HepG2 (cell line): ENCODE data around the gene MEA1. TPM values are rescaled to one million over a fixed set of nuclear protein-coding genes. Genes with fewer than 3 reads are reported as not detected.

ENCODE experiments used
- CEBPB ChIP-seq: IDR thresholded peaks from 2 replicates; pipeline ENCODE4 v1.6.1; 2011; ENCODE audit warnings: low read depth, low read length, improper control_type of control experiment, borderline replicate concordance
- FOXP1 ChIP-seq, 2 experiments: fragments of 450-650 bp in 1 of 2; IDR thresholded peaks; 2 replicates each; pipeline ENCODE4 v1.6.1; 2017 to 2018; ENCODE audit warnings: antibody characterized with exemption in 1 of 2
- GATAD2A ChIP-seq: IDR thresholded peaks from 2 replicates; pipeline ENCODE4 v1.6.1; 2016
- HDAC1 ChIP-seq: sonication (generic); formaldehyde crosslinking; IDR thresholded peaks from 2 replicates; pipeline ENCODE4 v1.5.1; 2020; ENCODE audit warnings: mild to moderate bottlenecking, missing genetic modification reagents
- HDAC2 ChIP-seq: sonication (generic); formaldehyde crosslinking; IDR thresholded peaks from 2 replicates; pipeline ENCODE4 v1.4.0; 2020; ENCODE audit warnings: missing genetic modification reagents
- HMG20B ChIP-seq: conservative IDR thresholded peaks from 2 replicates; pipeline ENCODE4 v1.6.1; 2016; ENCODE audit warnings: missing genetic modification reagents, missing compliant biosample characterization
- HNF4A ChIP-seq: sonication (generic); formaldehyde crosslinking; IDR thresholded peaks from 2 replicates; pipeline ENCODE4 v1.4.0; 2020; ENCODE audit warnings: missing genetic modification reagents
- HOXA3 ChIP-seq: sonication (generic); formaldehyde crosslinking; IDR thresholded peaks from 2 replicates; pipeline ENCODE4 v1.5.0; 2020; ENCODE audit warnings: missing genetic modification reagents
- KAT8 ChIP-seq: IDR thresholded peaks from 2 replicates; pipeline ENCODE4 v1.6.1; 2016; ENCODE audit warnings: missing genetic modification reagents, missing compliant biosample characterization
- MTA3 ChIP-seq: sonication (generic); formaldehyde crosslinking; IDR thresholded peaks from 2 replicates; pipeline ENCODE4 v1.4.0; 2020; ENCODE audit warnings: missing genetic modification reagents
- NCOR1 ChIP-seq: fragments of 200-600 bp; sonication (generic); IDR thresholded peaks from 2 replicates; pipeline ENCODE4 v1.7.0; 2017; ENCODE audit warnings: antibody characterized with exemption, low read length, borderline replicate concordance
- RARA ChIP-seq: IDR thresholded peaks from 2 replicates; pipeline ENCODE4 v1.6.1; 2016; ENCODE audit warnings: missing genetic modification reagents, missing compliant biosample characterization
- RFX5 ChIP-seq: IDR thresholded peaks from 2 replicates; pipeline ENCODE4 v1.6.1; 2011; ENCODE audit warnings: low read depth, low read length, improper control_type of control experiment
- SIX4 ChIP-seq: sonication (generic); formaldehyde crosslinking; IDR thresholded peaks from 2 replicates; pipeline ENCODE4 v1.4.0; 2020; ENCODE audit warnings: missing genetic modification reagents
- SOX5 ChIP-seq: IDR thresholded peaks from 2 replicates; pipeline ENCODE4 v1.6.1; 2016; ENCODE audit warnings: borderline replicate concordance
- ZMYM2 ChIP-seq: sonication (generic); formaldehyde crosslinking; IDR thresholded peaks from 2 replicates; pipeline ENCODE4 v1.8.0; 2022; ENCODE audit warnings: mild to moderate bottlenecking, missing genetic modification reagents
- ZMYM3 ChIP-seq: sonication (generic); formaldehyde crosslinking; IDR thresholded peaks from 2 replicates; pipeline ENCODE4 v1.5.1; 2020; ENCODE audit warnings: mild to moderate bottlenecking, missing genetic modification reagents
- ZMYM4 ChIP-seq: sonication (generic); formaldehyde crosslinking; IDR thresholded peaks from 2 replicates; pipeline ENCODE4 v1.8.1; 2023; ENCODE audit warnings: mild to moderate bottlenecking, missing genetic modification reagents
- ZNF430 ChIP-seq: sonication (generic); formaldehyde crosslinking; IDR thresholded peaks from 2 replicates; pipeline ENCODE4 v1.9.0; 2021; ENCODE audit warnings: mild to moderate bottlenecking, missing genetic modification reagents
- ZNF619 ChIP-seq: sonication (generic); formaldehyde crosslinking; IDR thresholded peaks from 2 replicates; pipeline ENCODE4 v1.4.0; 2020; ENCODE audit warnings: mild to moderate bottlenecking, missing genetic modification reagents
- ZNF644 ChIP-seq: IDR thresholded peaks from 2 replicates; pipeline ENCODE4 v1.6.1; 2016; ENCODE audit warnings: low read depth
- polyA plus RNA-seq, 8 experiments: library from polyadenylated mRNA; depleted of rRNA in 3 of 8; stranded (reverse) in 7 of 8; unstranded in 1 of 8; fragments of >200 nt; fragmentation: Illumina TruSeq in 4 of 8; extraction: Trizol in 4 of 8; gene quantifications; 2 replicates each; pipeline versions ENCODE4 v1.2.1 to v1.2.3, GENCODE V29; 2011 to 2016; ENCODE audit warnings: low read depth in 4 of 8, missing spikeins in 1 of 8, mixed read lengths in 1 of 8; ENCODE audit not compliant: insufficient read depth in 1 of 8
- total RNA-seq, 5 experiments: library from RNA; depleted of rRNA; stranded (reverse); fragments of >200 nt; fragmentation: Illumina TruSeq; extraction: Trizol; gene quantifications; 2 replicates each; pipeline ENCODE4 v1.2.3, GENCODE V29; 2016; ENCODE audit warnings: low read depth in 1 of 5
- TF ChIP-seq, protein P1 (sequence below): sonication (generic); formaldehyde crosslinking; IDR thresholded peaks from 2 replicates; pipeline ENCODE4 v1.5.0; 2020; ENCODE audit warnings: mild to moderate bottlenecking, missing genetic modification reagents, borderline replicate concordance
- TF ChIP-seq, protein P2 (sequence below): sonication (generic); formaldehyde crosslinking; IDR thresholded peaks from 2 replicates; pipeline ENCODE4 v1.5.1; 2020; ENCODE audit warnings: mild to moderate bottlenecking, missing genetic modification reagents
- TF ChIP-seq, protein P3 (sequence below): sonication (generic); formaldehyde crosslinking; IDR thresholded peaks from 2 replicates; pipeline ENCODE4 v1.4.0; 2020; ENCODE audit warnings: missing genetic modification reagents

Gene MEA1
- total and polyA plus RNA-seq, 2 of the 13 experiments (the other 11 are each of a cell fraction or from before 2014, with no cell fraction given): 75.6 to 86.2 TPM

DNA sequence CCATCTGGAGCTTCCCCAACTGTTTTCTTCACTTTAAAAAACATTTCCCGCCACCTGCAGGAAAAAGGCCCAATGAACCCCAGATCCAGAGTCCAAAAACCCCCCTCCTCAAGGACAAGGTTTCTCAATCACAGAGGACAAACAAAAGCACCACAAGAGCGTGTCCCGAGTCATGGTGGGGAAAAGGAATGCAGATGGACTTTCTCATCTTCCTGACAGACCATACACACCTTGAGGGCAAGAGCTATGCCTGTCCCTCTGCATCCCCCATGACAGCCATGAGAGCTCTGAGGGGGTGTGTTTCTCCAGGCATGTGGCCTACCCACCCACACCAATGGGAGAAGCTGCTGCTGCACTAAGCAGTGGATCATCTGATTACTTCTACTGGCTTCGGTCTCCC, 43.8 kb downstream of the MEA1 start (continued):
- TF ChIP-seq HOXA3 (CRISPR knock-in tag) (peak; percentile 24; the same call in 1 of the 2 replicates), HDAC1 (CRISPR knock-in tag) (0 out of 2 replicates have a peak, but pooled peaks have one; percentile 34), KAT8 (0 out of 2 replicates have a peak, but pooled peaks have one; percentile 53), HMG20B (no peak), RARA (peak; percentile 8; the same call in 1 of the 2 replicates), ZNF644 (peak; percentile 58; the same call in 1 of the 2 replicates), ZMYM3 (peak; percentile 46; the same call in 1 of the 2 replicates), MTA3 (CRISPR knock-in tag) (no peak), HNF4A (CRISPR knock-in tag) (peak; percentile 97), SOX5 (CRISPR knock-in tag) (peak; percentile 58; the same call in 1 of the 2 replicates), SIX4 (CRISPR knock-in tag) (no peak), ZNF619 (no peak), CEBPB (peak; percentile 74), ZMYM2 (peak; percentile 84), ZMYM4 (CRISPR knock-in tag) (no peak), GATAD2A (peak; percentile 82), HDAC2 (CRISPR knock-in tag) (peak; percentile 56; the same call in 1 of the 2 replicates), RFX5 (0 out of 2 replicates have a peak, but pooled peaks have one; percentile 16), ZNF430 (CRISPR knock-in tag) (0 out of 2 replicates have a peak, but pooled peaks have one; percentile 18), NCOR1 (peak; percentile 89), FOXP1 (IDR thresholded peaks at IDR 0.05) (no peak), FOXP1 (CRISPR knock-in tag; IDR thresholded peaks at IDR 0.05) (peak; percentile 47; the same call in 1 of the 2 replicates)
- TF ChIP-seq, protein P1, sequence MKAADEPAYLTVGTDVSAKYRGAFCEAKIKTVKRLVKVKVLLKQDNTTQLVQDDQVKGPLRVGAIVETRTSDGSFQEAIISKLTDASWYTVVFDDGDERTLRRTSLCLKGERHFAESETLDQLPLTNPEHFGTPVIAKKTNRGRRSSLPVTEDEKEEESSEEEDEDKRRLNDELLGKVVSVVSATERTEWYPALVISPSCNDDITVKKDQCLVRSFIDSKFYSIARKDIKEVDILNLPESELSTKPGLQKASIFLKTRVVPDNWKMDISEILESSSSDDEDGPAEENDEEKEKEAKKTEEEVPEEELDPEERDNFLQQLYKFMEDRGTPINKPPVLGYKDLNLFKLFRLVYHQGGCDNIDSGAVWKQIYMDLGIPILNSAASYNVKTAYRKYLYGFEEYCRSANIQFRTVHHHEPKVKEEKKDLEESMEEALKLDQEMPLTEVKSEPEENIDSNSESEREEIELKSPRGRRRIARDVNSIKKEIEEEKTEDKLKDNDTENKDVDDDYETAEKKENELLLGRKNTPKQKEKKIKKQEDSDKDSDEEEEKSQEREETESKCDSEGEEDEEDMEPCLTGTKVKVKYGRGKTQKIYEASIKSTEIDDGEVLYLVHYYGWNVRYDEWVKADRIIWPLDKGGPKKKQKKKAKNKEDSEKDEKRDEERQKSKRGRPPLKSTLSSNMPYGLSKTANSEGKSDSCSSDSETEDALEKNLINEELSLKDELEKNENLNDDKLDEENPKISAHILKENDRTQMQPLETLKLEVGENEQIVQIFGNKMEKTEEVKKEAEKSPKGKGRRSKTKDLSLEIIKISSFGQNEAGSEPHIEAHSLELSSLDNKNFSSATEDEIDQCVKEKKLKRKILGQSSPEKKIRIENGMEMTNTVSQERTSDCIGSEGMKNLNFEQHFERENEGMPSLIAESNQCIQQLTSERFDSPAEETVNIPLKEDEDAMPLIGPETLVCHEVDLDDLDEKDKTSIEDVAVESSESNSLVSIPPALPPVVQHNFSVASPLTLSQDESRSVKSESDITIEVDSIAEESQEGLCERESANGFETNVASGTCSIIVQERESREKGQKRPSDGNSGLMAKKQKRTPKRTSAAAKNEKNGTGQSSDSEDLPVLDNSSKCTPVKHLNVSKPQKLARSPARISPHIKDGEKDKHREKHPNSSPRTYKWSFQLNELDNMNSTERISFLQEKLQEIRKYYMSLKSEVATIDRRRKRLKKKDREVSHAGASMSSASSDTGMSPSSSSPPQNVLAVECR (CRISPR knock-in tag): peak; percentile 44; the same call in 1 of the 2 replicates
- TF ChIP-seq, protein P2, sequence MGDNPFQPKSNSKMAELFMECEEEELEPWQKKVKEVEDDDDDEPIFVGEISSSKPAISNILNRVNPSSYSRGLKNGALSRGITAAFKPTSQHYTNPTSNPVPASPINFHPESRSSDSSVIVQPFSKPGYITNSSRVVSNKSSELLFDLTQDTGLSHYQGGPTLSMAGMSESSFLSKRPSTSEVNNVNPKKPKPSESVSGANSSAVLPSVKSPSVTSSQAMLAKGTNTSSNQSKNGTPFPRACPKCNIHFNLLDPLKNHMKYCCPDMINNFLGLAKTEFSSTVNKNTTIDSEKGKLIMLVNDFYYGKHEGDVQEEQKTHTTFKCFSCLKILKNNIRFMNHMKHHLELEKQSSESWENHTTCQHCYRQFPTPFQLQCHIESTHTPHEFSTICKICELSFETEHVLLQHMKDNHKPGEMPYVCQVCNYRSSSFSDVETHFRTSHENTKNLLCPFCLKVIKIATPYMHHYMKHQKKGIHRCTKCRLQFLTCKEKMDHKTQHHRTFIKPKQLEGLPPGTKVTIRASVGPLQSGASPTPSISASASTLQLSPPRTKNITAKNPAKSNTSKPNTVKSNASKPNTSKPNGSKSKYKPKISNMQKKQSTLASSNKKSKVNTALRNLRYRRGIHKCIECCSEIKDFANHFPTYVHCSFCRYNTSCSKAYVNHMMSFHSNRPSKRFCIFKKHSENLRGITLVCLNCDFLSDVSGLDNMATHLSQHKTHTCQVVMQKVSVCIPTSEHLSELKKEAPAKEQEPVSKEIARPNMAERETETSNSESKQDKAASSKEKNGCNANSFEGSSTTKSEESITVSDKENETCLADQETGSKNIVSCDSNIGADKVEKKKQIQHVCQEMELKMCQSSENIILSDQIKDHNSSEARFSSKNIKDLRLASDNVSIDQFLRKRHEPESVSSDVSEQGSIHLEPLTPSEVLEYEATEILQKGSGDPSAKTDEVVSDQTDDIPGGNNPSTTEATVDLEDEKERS (CRISPR knock-in tag): 0 out of 2 replicates have a peak, but pooled peaks have one; percentile 33
- TF ChIP-seq, protein P3, sequence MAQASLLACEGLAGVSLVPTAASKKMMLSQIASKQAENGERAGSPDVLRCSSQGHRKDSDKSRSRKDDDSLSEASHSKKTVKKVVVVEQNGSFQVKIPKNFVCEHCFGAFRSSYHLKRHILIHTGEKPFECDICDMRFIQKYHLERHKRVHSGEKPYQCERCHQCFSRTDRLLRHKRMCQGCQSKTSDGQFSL (CRISPR knock-in tag): 0 out of 2 replicates have a peak, but pooled peaks have one; percentile 49
